Activated CD8-positive, alpha-beta T cell treated with anti-CD3 and anti-CD28 coated beads, Interleukin-2, amount 10 ng/mL, durations not matched to agents 7 days and 5 days (primary cell): ENCODE data around the gene NUP54. TPM values are rescaled to one million over a fixed set of nuclear protein-coding genes. Genes with fewer than 3 reads are reported as not detected.

ENCODE experiments used
- ATAC-seq: fragments of 150-1000 bp; cut with Tn5 transposase; one replicate; pipeline ENCODE4 v1.10.0; 2021; ENCODE audit warnings: moderate library complexity
- CTCF ChIA-PET: fragments of 350-600 bp; sonication (Branson Sonifier 250); formaldehyde crosslinking; loops from one replicate; lab custom pipeline; 2021; ENCODE audit warnings: antibody characterized with exemption; lab: Charles Lee
- POLR2A ChIA-PET: fragments of 350-600 bp; sonication (Branson Sonifier 250); formaldehyde crosslinking; loops from one replicate; lab custom pipeline; 2021; ENCODE audit warnings: antibody characterized with exemption; lab: Charles Lee
- DNase-seq: peaks from one replicate; pipeline ENCODE4 v3.0.0-alpha.2; 2020
- H3K27ac Mint-ChIP-seq: one replicate; pipeline ENCODE4 v1.8.0; 2021; ENCODE audit warnings: mild to moderate bottlenecking, mixed read lengths
- H3K27me3 Mint-ChIP-seq: one replicate; pipeline ENCODE4 v1.8.0; 2021; ENCODE audit warnings: low read depth, mixed read lengths
- H3K36me3 Mint-ChIP-seq: one replicate; pipeline ENCODE4 v1.8.0; 2021; ENCODE audit warnings: low read depth, mixed read lengths
- H3K4me1 Mint-ChIP-seq: one replicate; pipeline ENCODE4 v1.8.0; 2021; ENCODE audit warnings: low read depth, mixed read lengths
- H3K4me3 Mint-ChIP-seq: one replicate; pipeline ENCODE4 v1.8.0; 2021; ENCODE audit warnings: mild to moderate bottlenecking, mixed read lengths
- H3K9me3 Mint-ChIP-seq: one replicate; pipeline ENCODE4 v1.8.0; 2022; ENCODE audit warnings: mixed read lengths; ENCODE audit not compliant: insufficient read depth
- total RNA-seq, 2 experiments: library from RNA; stranded (reverse); gene quantifications; one replicate each; pipeline ENCODE4 v1.2.3, GENCODE V29; 2021

The NUP54 gene
- total RNA-seq, 2 experiments from 2014 or later = 56.8 to 64.1 TPM

- Mint-ChIP-seq H3K27me3 (peaks cover 17% of the 10 kb centered on the region), H3K9me3 (no peaks in the 10 kb centered on the region), H3K4me3 (no peak overlapping the region), H3K4me1 (peaks cover 4% of the 10 kb centered on the region), H3K27ac (no peak overlapping the region), H3K36me3 (no peaks in the 10 kb centered on the region)
- POLR2A ChIA-PET = no interaction called here
- DNase-seq = no peak
- CTCF ChIA-PET = interaction anchor here (0.9 to 1.2 kb wide), 3 partner anchors 38 to 94 kb away, joined by 3 to 5 read pairs (median 4); no protein-coding TSS in a partner anchor
- ATAC-seq = no peak
Observed at GRCh38 chr4:76090241-76090691, 57.9 kb downstream of the NUP54 start.

GRCh38 chr4:76088719-76089118, 59.5 kb downstream of the NUP54 start:
- H3K4me3 Mint-ChIP-seq = no peak overlapping the region
- CTCF ChIA-PET = interaction anchor here (1.2 to 1.4 kb wide), 2 partner anchors 91 to 193 kb away, joined by 4 to 5 read pairs; no protein-coding TSS in a partner anchor

GRCh38 chr4:76087007-76087769, 61.0 kb downstream of the NUP54 start:
- DNase-seq = peak; percentile 23
- Mint-ChIP-seq H3K27ac (no peak overlapping the region), H3K36me3 (no peaks in the 10 kb centered on the region), H3K4me1 (peaks cover 4% of the 10 kb centered on the region), H3K4me3 (no peak overlapping the region), H3K27me3 (peaks cover 8% of the 10 kb centered on the region), H3K9me3 (no peaks in the 10 kb centered on the region)
- ChIA-PET CTCF (interaction anchor here (0.6 to 1.7 kb wide), 9 partner anchors 13 to 192 kb away, joined by 3 to 5 read pairs (median 3); partner anchors contain the start of gene SDAD1), POLR2A (interaction anchor here (0.7 kb wide), 1 partner anchor 708 kb away, joined by 3 read pairs; no protein-coding TSS in a partner anchor)
- peak; percentile 44 for ATAC-seq

More at GRCh38 chr4:76088719-76089118, 59.5 kb downstream of the NUP54 start:
- Mint-ChIP-seq H3K36me3 (no peaks in the 10 kb centered on the region), H3K27ac (no peak overlapping the region), H3K4me1 (peaks cover 4% of the 10 kb centered on the region), H3K9me3 (no peaks in the 10 kb centered on the region), H3K27me3 (peaks cover 14% of the 10 kb centered on the region)
- POLR2A ChIA-PET = no interaction called here
- DNase-seq (no peak), ATAC-seq (no peak)

- no peak for ATAC-seq
- ChIA-PET CTCF (interaction anchor here (1.5 to 1.6 kb wide), 2 partner anchors 14 to 89 kb away, joined by 3 to 4 read pairs; no protein-coding TSS in a partner anchor), POLR2A (interaction anchor here (0.6 kb wide), 1 partner anchor 95 kb away, joined by 5 read pairs; no protein-coding TSS in a partner anchor)
Observed at GRCh38 chr4:76084542-76084941, 63.7 kb downstream of the NUP54 start.

GRCh38 chr4:76083386-76083988, 64.7 kb downstream of the NUP54 start:
- ChIA-PET CTCF (interaction anchor here (1.1 to 1.8 kb wide), 4 partner anchors 9 to 188 kb away, joined by 3 to 4 read pairs (median 3); no protein-coding TSS in a partner anchor), POLR2A (no interaction called here)
- Mint-ChIP-seq H3K36me3 (no peaks in the 10 kb centered on the region), H3K9me3 (no peaks in the 10 kb centered on the region), H3K4me3 (no peak overlapping the region), H3K27me3 (peaks cover 11% of the 10 kb centered on the region), H3K4me1 (no peaks in the 10 kb centered on the region), H3K27ac (no peak overlapping the region)
- ATAC-seq (no peak), DNase-seq (no peak)

More at GRCh38 chr4:76084542-76084941, 63.7 kb downstream of the NUP54 start:
- H3K27me3 Mint-ChIP-seq = peaks cover 9% of the 10 kb centered on the region
- H3K4me3 Mint-ChIP-seq = no peak overlapping the region
- H3K4me1 Mint-ChIP-seq = no peaks in the 10 kb centered on the region
- no peak for DNase-seq
- no peaks in the 10 kb centered on the region for H3K9me3 Mint-ChIP-seq
- no peak overlapping the region for H3K27ac Mint-ChIP-seq
- H3K36me3 Mint-ChIP-seq = no peaks in the 10 kb centered on the region

GRCh38 chr4:76078033-76078613, 70.1 kb downstream of the NUP54 start:
- CTCF ChIA-PET = no interaction called here
- ATAC-seq = no peak
- H3K9me3 Mint-ChIP-seq = no peaks in the 10 kb centered on the region

GRCh38 chr4:76074993-76075600, 73.1 kb downstream of the NUP54 start:
- POLR2A ChIA-PET = no interaction called here
- no peak overlapping the region for H3K27ac Mint-ChIP-seq
- no peaks in the 10 kb centered on the region for H3K9me3 Mint-ChIP-seq
- H3K4me1 Mint-ChIP-seq = no peaks in the 10 kb centered on the region
- DNase-seq (no peak), ATAC-seq (no peak)
- CTCF ChIA-PET = interaction anchor here (0.6 to 1.4 kb wide), 4 partner anchors 9 to 159 kb away, joined by 3 to 5 read pairs (median 3); no protein-coding TSS in a partner anchor
- no peaks in the 10 kb centered on the region for H3K36me3 Mint-ChIP-seq
- no peak overlapping the region for H3K4me3 Mint-ChIP-seq
- H3K27me3 Mint-ChIP-seq = peaks cover 9% of the 10 kb centered on the region

More at GRCh38 chr4:76078033-76078613, 70.1 kb downstream of the NUP54 start:
- H3K27ac Mint-ChIP-seq = no peak overlapping the region
- no peak overlapping the region for H3K4me3 Mint-ChIP-seq
- no peaks in the 10 kb centered on the region for H3K4me1 Mint-ChIP-seq
- H3K36me3 Mint-ChIP-seq = no peaks in the 10 kb centered on the region
- peaks cover 9% of the 10 kb centered on the region for H3K27me3 Mint-ChIP-seq
- POLR2A ChIA-PET = no interaction called here
- no peak for DNase-seq

GRCh38 chr4:76074468-76074867, 73.7 kb downstream of the NUP54 start, which contains the start of gene ART3:
Gene ART3 (plus strand): TSS chr4:76074709. CDS start chr4:76075890, 1,181 bp downstream.
- POLR2A ChIA-PET = no interaction called here
- H3K4me1 Mint-ChIP-seq = no peaks in the 10 kb centered on the region
- H3K27ac Mint-ChIP-seq = no peak within 1 kb of the TSS
- no peak within 1 kb of the TSS for H3K4me3 Mint-ChIP-seq
- CTCF ChIA-PET = interaction anchor here (0.6 to 1.4 kb wide), 4 partner anchors 8 to 159 kb away, joined by 3 to 5 read pairs (median 3); no protein-coding TSS in a partner anchor
- DNase-seq (no peak), ATAC-seq (no peak)
- no peaks in the 10 kb centered on the region for H3K9me3 Mint-ChIP-seq
- no peaks in the 10 kb centered on the region for H3K36me3 Mint-ChIP-seq
- peaks cover 7% of the 10 kb centered on the region for H3K27me3 Mint-ChIP-seq

- Mint-ChIP-seq H3K36me3 (no peaks in the 10 kb centered on the region), H3K9me3 (no peaks in the 10 kb centered on the region), H3K4me1 (no peaks in the 10 kb centered on the region), H3K4me3 (no peak overlapping the region), H3K27ac (no peak overlapping the region), H3K27me3 (peaks cover 2% of the 10 kb centered on the region)
- ATAC-seq (no peak), DNase-seq (no peak)
- ChIA-PET POLR2A (no interaction called here), CTCF (no interaction called here)
Observed at GRCh38 chr4:76072760-76073159, 75.4 kb downstream of the NUP54 start.

GRCh38 chr4:76067652-76068286, 80.4 kb downstream of the NUP54 start:
- ChIA-PET POLR2A (no interaction called here), CTCF (interaction anchor here (0.7 to 3.6 kb wide), 10 partner anchors 9 to 172 kb away, joined by 3 to 39 read pairs (median 4); no protein-coding TSS in a partner anchor)
- peak; percentile 84 for DNase-seq
- H3K36me3 Mint-ChIP-seq = no peaks in the 10 kb centered on the region
- H3K27ac Mint-ChIP-seq = no peak overlapping the region
- H3K4me3 Mint-ChIP-seq = no peak overlapping the region
- H3K9me3 Mint-ChIP-seq = no peaks in the 10 kb centered on the region
- ATAC-seq = peak; percentile 90
- H3K27me3 Mint-ChIP-seq = no peaks in the 10 kb centered on the region
- H3K4me1 Mint-ChIP-seq = no peaks in the 10 kb centered on the region
